Coronary artery (tissue), 2 donors: ENCODE results near the gene DEAF1.

ENCODE experiments used
- DNase-seq: peaks from one replicate; pipeline ENCODE4 v3.0.0-alpha.2; 2017; ENCODE audit warnings: low spot score
- H3K27ac ChIP-seq, 2 donors: fragments of 200-600 bp; sonication (generic); one replicate each; pipeline ENCODE4 v1.5.1; 2016 to 2019
- H3K4me3 ChIP-seq: fragments of 200-600 bp; sonication (generic); 2 replicates; pipeline ENCODE4 v1.5.1; 2016; ENCODE audit warnings: mild to moderate bottlenecking, moderate library complexity
- TF ChIP-seq, protein P1 (sequence below): fragments of 200-600 bp; sonication (generic); IDR thresholded peaks from one replicate; pipeline ENCODE4 v1.5.1; 2019; ENCODE audit warnings: antibody characterized with exemption

Gene DEAF1

GRCh38 chr11:619628-620050, 75.4 kb downstream of the DEAF1 start:
- no peak overlapping the region for H3K4me3 ChIP-seq
- TF ChIP-seq, protein P1, sequence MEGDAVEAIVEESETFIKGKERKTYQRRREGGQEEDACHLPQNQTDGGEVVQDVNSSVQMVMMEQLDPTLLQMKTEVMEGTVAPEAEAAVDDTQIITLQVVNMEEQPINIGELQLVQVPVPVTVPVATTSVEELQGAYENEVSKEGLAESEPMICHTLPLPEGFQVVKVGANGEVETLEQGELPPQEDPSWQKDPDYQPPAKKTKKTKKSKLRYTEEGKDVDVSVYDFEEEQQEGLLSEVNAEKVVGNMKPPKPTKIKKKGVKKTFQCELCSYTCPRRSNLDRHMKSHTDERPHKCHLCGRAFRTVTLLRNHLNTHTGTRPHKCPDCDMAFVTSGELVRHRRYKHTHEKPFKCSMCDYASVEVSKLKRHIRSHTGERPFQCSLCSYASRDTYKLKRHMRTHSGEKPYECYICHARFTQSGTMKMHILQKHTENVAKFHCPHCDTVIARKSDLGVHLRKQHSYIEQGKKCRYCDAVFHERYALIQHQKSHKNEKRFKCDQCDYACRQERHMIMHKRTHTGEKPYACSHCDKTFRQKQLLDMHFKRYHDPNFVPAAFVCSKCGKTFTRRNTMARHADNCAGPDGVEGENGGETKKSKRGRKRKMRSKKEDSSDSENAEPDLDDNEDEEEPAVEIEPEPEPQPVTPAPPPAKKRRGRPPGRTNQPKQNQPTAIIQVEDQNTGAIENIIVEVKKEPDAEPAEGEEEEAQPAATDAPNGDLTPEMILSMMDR, result no peak
- DNase-seq, result no peak
- no peak overlapping the region for H3K27ac ChIP-seq

- H3K27ac ChIP-seq, result no peak overlapping the region
- TF ChIP-seq, protein P1, result no peak
- no peak for DNase-seq
- H3K4me3 ChIP-seq, result no peak overlapping the region
These were observed 76.0 kb downstream of the DEAF1 start for GRCh38 chr11:618856-619627.

DNA sequence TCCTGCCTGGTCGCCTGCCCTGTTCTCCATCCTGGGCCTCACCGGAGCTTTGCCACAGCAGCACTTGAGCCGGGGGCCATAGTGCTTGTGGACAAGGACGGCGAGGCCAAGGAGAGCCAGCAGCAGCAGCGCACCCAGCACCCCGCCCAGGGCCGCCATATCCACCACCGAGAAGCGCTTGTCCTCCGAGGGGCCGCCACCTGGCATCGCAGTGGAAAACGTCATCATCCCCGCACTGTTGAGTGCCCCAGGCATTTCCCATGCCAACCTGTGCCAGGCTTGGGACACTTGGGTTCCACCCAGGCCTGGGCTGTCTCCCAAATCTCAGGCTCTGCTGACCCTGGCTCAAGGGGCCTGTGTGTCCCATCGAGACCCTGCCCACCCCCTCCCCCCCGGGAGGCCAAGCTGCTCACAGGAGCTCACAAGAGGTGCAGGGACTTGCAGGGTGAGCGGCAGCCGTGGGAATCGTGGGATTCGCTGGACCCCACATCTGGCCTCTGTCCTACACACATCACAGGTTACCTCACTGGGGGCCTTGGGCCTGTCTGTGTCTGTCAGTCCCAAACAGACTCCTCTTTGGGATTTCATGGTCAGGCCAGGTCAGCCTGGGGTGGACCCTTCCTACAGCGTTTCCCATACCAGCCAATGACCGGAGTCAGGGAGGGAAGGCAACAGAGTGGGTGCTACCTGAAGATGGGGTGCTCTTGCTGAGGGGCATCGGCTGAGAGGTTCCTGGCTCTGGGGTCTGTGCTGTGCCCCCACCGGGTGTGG, 76.9 kb downstream of the DEAF1 start:
- DNase-seq, result no peak
- TF ChIP-seq, protein P1, result no peak

DNA sequence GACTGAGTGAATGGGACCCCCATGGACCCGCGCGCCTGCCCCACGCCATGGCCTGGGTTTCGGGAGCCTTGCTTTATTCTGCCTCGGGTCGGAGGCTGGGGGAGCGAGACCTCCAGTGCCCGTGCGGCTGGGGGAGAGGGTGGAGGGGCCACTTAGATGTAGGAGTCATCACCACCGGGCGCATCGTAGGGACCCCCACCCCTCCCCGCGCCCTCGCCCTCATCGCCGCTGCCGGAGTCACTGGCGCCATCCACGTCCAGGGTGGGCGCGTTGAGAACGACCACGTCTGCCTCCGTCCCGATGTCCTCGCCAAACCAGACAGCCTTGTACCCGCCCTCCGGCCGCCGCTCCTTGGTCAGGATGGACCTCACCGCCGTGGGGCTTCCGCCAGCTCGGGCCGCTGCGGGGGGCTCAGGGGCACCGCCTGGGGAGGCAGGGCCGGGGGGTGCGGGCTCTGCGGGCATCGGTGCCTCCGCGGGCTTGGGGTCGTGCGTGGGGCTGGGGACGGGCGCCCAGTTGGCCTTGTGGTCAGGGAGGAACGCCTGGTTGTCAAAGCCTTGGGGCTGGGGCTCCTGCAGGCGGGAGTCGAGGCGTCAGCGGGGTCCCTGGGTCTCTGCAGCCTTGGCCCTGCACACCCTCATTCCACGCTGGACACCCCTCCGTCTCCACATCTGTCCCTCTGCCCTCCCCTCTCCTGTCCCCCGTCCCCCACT, 77.7 kb downstream of the DEAF1 start:
- TF ChIP-seq, protein P1, result no peak
- Histone ChIP-seq H3K4me3 (no peak overlapping the region), H3K27ac (no peak overlapping the region)
- no peak for DNase-seq

More for the DNA sequence above, 76.9 kb downstream of the DEAF1 start:
- Histone ChIP-seq H3K27ac (no peak overlapping the region), H3K4me3 (no peak overlapping the region)

DNA sequence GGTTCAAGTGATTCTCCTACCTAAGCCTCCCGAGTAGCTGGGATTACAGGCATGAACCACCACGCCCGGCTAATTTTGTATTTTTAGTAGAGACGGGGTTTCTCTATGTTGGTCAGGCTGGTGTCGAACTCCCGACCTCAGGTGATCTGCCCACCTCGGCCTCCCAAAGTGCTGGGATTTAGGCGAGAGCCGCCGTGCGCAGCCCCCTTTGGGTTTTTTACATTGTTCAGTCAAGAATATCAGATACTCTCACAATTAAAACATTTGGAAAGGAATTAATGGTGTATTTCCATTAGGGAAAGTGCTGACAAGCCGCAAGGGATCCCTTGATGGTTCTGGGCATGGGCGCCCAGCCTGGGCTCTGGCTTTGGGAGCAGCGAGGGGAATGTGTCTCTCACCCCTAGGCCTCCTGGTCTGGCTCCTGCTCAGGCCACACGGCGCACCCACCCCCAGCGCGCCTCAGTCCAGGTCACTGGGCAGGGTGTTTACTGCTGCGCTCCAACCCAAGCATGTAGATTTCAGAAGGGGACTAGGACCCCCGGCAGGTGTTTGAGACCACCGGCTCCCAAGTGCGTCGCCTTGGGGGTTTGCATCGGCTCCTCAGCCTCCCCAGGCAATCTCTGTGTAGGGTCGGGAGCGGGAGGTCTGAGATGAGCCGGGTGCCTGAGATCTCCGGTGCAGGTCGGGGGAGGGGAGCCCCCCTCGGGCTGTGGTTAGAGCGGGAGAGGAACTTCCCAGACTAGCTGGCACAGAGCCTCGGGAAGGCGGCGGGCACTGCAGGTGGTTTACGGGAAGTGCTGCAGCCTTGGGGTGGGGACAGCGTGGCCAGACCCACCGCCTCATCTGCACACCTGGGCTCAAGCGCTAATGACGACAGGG, 78.5 kb downstream of the DEAF1 start:
- DNase-seq, result no peak
- H3K27ac ChIP-seq, result peak overlapping the region; percentile 79 to 92
- TF ChIP-seq, protein P1, result no peak

More for the DNA sequence above, 78.5 kb downstream of the DEAF1 start:
- H3K4me3 ChIP-seq, result peak overlapping the region; percentile 84
